ENCODE measurements around the gene TMCO2. TPM values are rescaled to one million over a fixed set of nuclear protein-coding genes. Genes with fewer than 3 reads are reported as not detected.

TMCO2 gene
- total RNA-seq, 1 experiment from 2014 or later, result not detected

DNA sequence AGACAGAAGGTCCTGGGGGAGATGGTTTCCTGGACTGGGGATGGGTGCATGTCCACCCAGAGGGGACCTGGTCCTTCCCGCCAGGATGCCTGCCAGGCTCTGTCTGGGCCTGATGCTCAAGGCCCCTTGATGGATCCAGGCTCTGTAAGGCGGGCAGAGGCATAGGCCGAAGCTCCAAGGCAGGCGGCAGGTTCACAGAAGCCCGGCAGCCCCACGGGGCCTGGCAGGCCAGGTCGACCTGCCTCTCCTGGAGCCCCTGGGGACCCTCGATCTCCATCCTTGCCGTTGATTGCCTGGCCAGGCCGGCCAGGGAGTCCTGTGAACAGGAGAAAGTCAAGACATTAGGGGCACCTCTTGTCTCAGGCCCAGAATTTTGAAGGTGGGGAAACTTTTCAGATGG, 53.3 kb downstream of the TMCO2 start:
- H2AFZ ChIP-seq (ENCODE audit: low read length), result no peak overlapping the region
- no peak overlapping the region for H3K27ac ChIP-seq (ENCODE audit: low read length)
- H4K20me1 ChIP-seq (ENCODE audit: insufficient read depth, low read depth, low read length), result no peaks in the 10 kb centered on the region
- H3K9me2 ChIP-seq (replicated peaks; ENCODE audit: insufficient read depth, low read length), result no peaks in the 10 kb centered on the region
- H3K4me1 ChIP-seq (ENCODE audit: low read length), result peaks cover 6% of the 10 kb centered on the region; the same call in 1 of the 2 replicates
- H3K36me3 ChIP-seq (ENCODE audit: insufficient read depth, low read length), result no peaks in the 10 kb centered on the region
- H3K4me2 ChIP-seq (ENCODE audit: low read depth, low read length, poor library complexity, severe bottlenecking), result no peak overlapping the region
- H3K9ac ChIP-seq (ENCODE audit: low read length), result no peak overlapping the region
- H3K4me3 ChIP-seq (ENCODE audit: low read length), result no peak overlapping the region
- no peak for DNase-seq
- H3K79me2 ChIP-seq (ENCODE audit: low read length), result no peaks in the 10 kb centered on the region
- H3K9me3 ChIP-seq (ENCODE audit: low read length), result no peaks in the 10 kb centered on the region
- H3K27me3 ChIP-seq (ENCODE audit: low read length), result no peaks in the 10 kb centered on the region

Other genes with a start within 250 kb of the TMCO2 start
- gene CAP1, start 207.2 kb upstream of the TMCO2 start, total RNA-seq (2014; rRNA removed; shearing (Covaris generic); ENCODE audit: low replicate concordance), result 217 and 229 TPM in 2 replicates
- gene PPT1, start 150.7 kb upstream of the TMCO2 start, total RNA-seq (2014; rRNA removed; shearing (Covaris generic); ENCODE audit: low replicate concordance), result 49.5 and 77.4 TPM in 2 replicates
- 23.7 and 33.5 TPM in 2 replicates for gene RLF, start 86.5 kb upstream of the TMCO2 start, total RNA-seq (2014; rRNA removed; shearing (Covaris generic); ENCODE audit: low replicate concordance)
- gene ZMPSTE24, start 10.3 kb downstream of the TMCO2 start, total RNA-seq (2014; rRNA removed; shearing (Covaris generic); ENCODE audit: low replicate concordance), result 22.0 and 50.9 TPM in 2 replicates
- 7.9 and 28.2 TPM in 2 replicates for gene COL9A2, start 69.3 kb downstream of the TMCO2 start, total RNA-seq (2014; rRNA removed; shearing (Covaris generic); ENCODE audit: low replicate concordance)
- gene SMAP2, start 125.8 kb downstream of the TMCO2 start, total RNA-seq (2014; rRNA removed; shearing (Covaris generic); ENCODE audit: low replicate concordance), result 33.6 and 37.5 TPM in 2 replicates
- gene ZFP69B, start 202.5 kb downstream of the TMCO2 start, total RNA-seq (2014; rRNA removed; shearing (Covaris generic); ENCODE audit: low replicate concordance), result 11.1 and 12.9 TPM in 2 replicates
- gene ZFP69, start 229.4 kb downstream of the TMCO2 start, total RNA-seq (2014; rRNA removed; shearing (Covaris generic); ENCODE audit: low replicate concordance), result 13.5 and 14.5 TPM in 2 replicates